Spleen (tissue), 11 donors: Measurements from ENCODE around the gene RAB1B. TPM values are rescaled to one million over a fixed set of nuclear protein-coding genes. Genes with fewer than 3 reads are reported as not detected.

Experiments
- DNase-seq: peaks from one replicate; pipeline ENCODE4 v3.0.0-alpha.2; 2020
- H3K27ac ChIP-seq, 8 donors: fragments of 200-600 bp; sonication (generic) in 7 of 8; 1 replicate in 4 of 8; 2 replicates in 4 of 8; pipeline versions ENCODE4 v1.5.0 to v1.8.0; 2016 to 2021; ENCODE audit warnings: inconsistent platforms in 4 of 8, mild to moderate bottlenecking in 4 of 8, moderate library complexity in 1 of 8
- H3K27me3 ChIP-seq, 7 donors: fragments of 200-600 bp; sonication (generic) in 6 of 7; replicated peaks in 1 of 7; 1 replicate in 4 of 7; 2 replicates in 3 of 7; pipeline versions ENCODE4 v1.5.0 to v1.8.0; 2016 to 2021; ENCODE audit warnings: inconsistent platforms in 3 of 7, mild to moderate bottlenecking in 1 of 7
- H3K36me3 ChIP-seq, 6 donors: fragments of 200-600 bp; sonication (generic) in 5 of 6; 1 replicate in 4 of 6; 2 replicates in 2 of 6; pipeline versions ENCODE4 v1.5.0 to v1.8.0; 2016 to 2021; ENCODE audit warnings: inconsistent platforms in 2 of 6
- H3K4me1 ChIP-seq, 6 donors: fragments of 200-600 bp; sonication (generic) in 5 of 6; 1 replicate in 3 of 6; 2 replicates in 3 of 6; pipeline versions ENCODE4 v1.5.0 to v1.8.0; 2016 to 2021; ENCODE audit warnings: inconsistent platforms in 3 of 6
- H3K4me3 ChIP-seq, 8 donors: fragments of 200-600 bp; sonication (generic) in 7 of 8; 1 replicate in 4 of 8; 2 replicates in 4 of 8; pipeline versions ENCODE4 v1.5.0 to v1.8.0; 2016 to 2021; ENCODE audit warnings: inconsistent platforms in 4 of 8, mild to moderate bottlenecking in 4 of 8, moderate library complexity in 2 of 8
- H3K9me3 ChIP-seq, 8 donors: fragments of 200-600 bp; sonication (generic) in 7 of 8; 1 replicate in 4 of 8; 2 replicates in 4 of 8; pipeline versions ENCODE4 v1.5.0 to v1.8.0; 2016 to 2021; ENCODE audit warnings: inconsistent platforms in 4 of 8
- CTCF ChIP-seq, 11 experiments: fragments of 200-600 bp in 7 of 11; fragments of 450-650 bp in 4 of 11; sonication (generic) in 4 of 11; IDR thresholded peaks in 8 of 11; conservative IDR thresholded peaks in 3 of 11; 1 replicate in 7 of 11; 2 replicates in 4 of 11; pipeline versions ENCODE4 v1.4.0 to v1.8.0; 2016 to 2021; ENCODE audit warnings: antibody characterized with exemption in 11 of 11, inconsistent platforms in 4 of 11, mild to moderate bottlenecking in 1 of 11
- POLR2A ChIP-seq, 3 donors: fragments of 450-650 bp; IDR thresholded peaks; one replicate each; pipeline ENCODE4 v1.5.1; 2017; ENCODE audit warnings: antibody characterized with exemption in 3 of 3, mild to moderate bottlenecking in 1 of 3
- POLR2AphosphoS5 ChIP-seq, 3 donors: sonication (generic); formaldehyde crosslinking; IDR thresholded peaks; one replicate each; pipeline ENCODE4 v1.5.1; 2017; ENCODE audit warnings: antibody characterized with exemption in 3 of 3
- WGBS, 5 donors: extraction: QIAGEN DNeasy Blood & Tissue Kit in 3 of 5; methylation state at CpG; one replicate each; pipeline versions ENCODE4 v1.1.5 to v1.1.7; 2013 to 2018; 5-methylcytosine and 5-hydroxymethylcytosine counted together
- intact Hi-C: fragments of 100-400 bp; cut with DNase I; formaldehyde crosslinking; loops from one replicate; pipeline ENCODE4 v1.15.0; 2023; ENCODE audit warnings: low total_unique reads
- polyA plus RNA-seq, 3 donors: library from polyadenylated mRNA; stranded (reverse); fragments of 200-250 nt; gene quantifications; one replicate each; pipeline ENCODE4 v1.2.1, GENCODE V29; 2013
- total RNA-seq, 7 donors: library from RNA; depleted of rRNA in 3 of 7; stranded (reverse); fragments of >200 nt in 3 of 7; fragmentation: NEBNext Ultra II Directional in 4 of 7; extraction: Animal tissue kit (Norgen Biotek cat#: 25700) in 4 of 7; gene quantifications; one replicate each; pipeline versions ENCODE4 v1.1.0 to v1.2.1, GENCODE V29; 2016 to 2021
- donor health status: healthy with polysubstance abuse.
- donor health status: DM: no; HTN: no; CAD: no; lungs with moderate emphysema.
- donor health status: DM: no; HTN: no; CAD: no.
- donor health status: Bipolar disorder and iron deficiency.
- donor health status: healthy.
- donor health status: DM: no; HTN: no; CAD: no.
- donor health status: DM: yes; HTN: yes; CAD: no.

The RAB1B gene
- total and polyA plus RNA-seq, 10 donors, result 66.8 to 150 (median 116) TPM

GRCh38 chr11:66261578-66261977 lies 6.9 kb upstream of the RAB1B start:
- Histone ChIP-seq H3K9me3 (no peaks in the 10 kb centered on the region), H3K27ac (no peak overlapping the region), H3K27me3 (peaks cover 0 to 13% (median 0%) of the 10 kb centered on the region in 7 donors), H3K4me1 (peaks cover 5 to 40% (median 22%) of the 10 kb centered on the region in 6 donors), H3K36me3 (peaks cover 0 to 67% (median 20%) of the 10 kb centered on the region in 6 donors), H3K4me3 (no peak overlapping the region)
- TF ChIP-seq POLR2A (IDR thresholded peaks at IDR 0.05), result no peak
- no peak for TF ChIP-seq CTCF (IDR thresholded peaks at IDR 0.05 in 8 of 11, conservative IDR thresholded peaks at IDR 0.05 in 3 of 11)
- TF ChIP-seq POLR2AphosphoS5 (IDR thresholded peaks at IDR 0.05), result peak in 1 of 3 donors; percentile 11
- peak; percentile 73 for DNase-seq
- intact Hi-C loops, result no loop called here
- WGBS, 5 donors, result 95 to 97% (median 97%) methylated on average over 14 to 16 of the region's 16 CpGs

GRCh38 chr11:66262191-66262590 lies 6.2 kb upstream of the RAB1B start:
- WGBS, 5 donors, result 91 to 96% (median 94%) methylated on average over 4 to 5 of the region's 5 CpGs
- Histone ChIP-seq H3K27me3 (peaks cover 0 to 8% (median 0%) of the 10 kb centered on the region in 7 donors), H3K27ac (no peak overlapping the region), H3K4me3 (no peak overlapping the region), H3K36me3 (peaks cover 0 to 67% (median 20%) of the 10 kb centered on the region in 6 donors), H3K4me1 (peaks cover 8 to 40% (median 22%) of the 10 kb centered on the region in 6 donors), H3K9me3 (no peaks in the 10 kb centered on the region)
- intact Hi-C loops, result no loop called here
- TF ChIP-seq POLR2AphosphoS5 (IDR thresholded peaks at IDR 0.05) (no peak), CTCF (IDR thresholded peaks at IDR 0.05 in 8 of 11, conservative IDR thresholded peaks at IDR 0.05 in 3 of 11) (no peak), POLR2A (IDR thresholded peaks at IDR 0.05) (no peak)
- no peak for DNase-seq

- intact Hi-C loops, result no loop called here
- Histone ChIP-seq H3K4me3 (no peak overlapping the region), H3K36me3 (peaks cover 0 to 67% (median 20%) of the 10 kb centered on the region in 6 donors), H3K9me3 (no peaks in the 10 kb centered on the region), H3K4me1 (peaks cover 8 to 40% (median 26%) of the 10 kb centered on the region in 6 donors), H3K27ac (no peak overlapping the region), H3K27me3 (peaks cover 0 to 2% (median 0%) of the 10 kb centered on the region in 7 donors)
- TF ChIP-seq CTCF (IDR thresholded peaks at IDR 0.05 in 8 of 11, conservative IDR thresholded peaks at IDR 0.05 in 3 of 11), result no peak
- no peak for TF ChIP-seq POLR2A (IDR thresholded peaks at IDR 0.05)
- TF ChIP-seq POLR2AphosphoS5 (IDR thresholded peaks at IDR 0.05), result no peak
- peak; percentile 71 for DNase-seq
- WGBS, 5 donors, result 91 to 99% (median 95%) methylated on average over 7 to 12 of the region's 12 CpGs
Measured at GRCh38 chr11:66262696-66263095, 5.7 kb upstream of the RAB1B start.

- peak; percentile 56 for DNase-seq
- Histone ChIP-seq H3K36me3 (peaks cover 0 to 67% (median 20%) of the 10 kb centered on the region in 6 donors), H3K4me3 (no peak overlapping the region), H3K27me3 (no peaks in the 10 kb centered on the region), H3K27ac (no peak overlapping the region), H3K9me3 (no peaks in the 10 kb centered on the region), H3K4me1 (peaks cover 8 to 41% (median 29%) of the 10 kb centered on the region in 6 donors)
- 93 to 99% (median 96%) methylated on average over 4 of the region's 4 CpGs for WGBS, 5 donors
- intact Hi-C loops, result no loop called here
- TF ChIP-seq POLR2A (IDR thresholded peaks at IDR 0.05) (no peak), CTCF (IDR thresholded peaks at IDR 0.05 in 8 of 11, conservative IDR thresholded peaks at IDR 0.05 in 3 of 11) (no peak), POLR2AphosphoS5 (IDR thresholded peaks at IDR 0.05) (no peak)
Measured at GRCh38 chr11:66263231-66263630, 5.2 kb upstream of the RAB1B start.
